CD4-positive, alpha-beta T cell treated with Interleukin-6 at 100 ng/mL for 8 hours (primary cell): ENCODE measurements around the gene GABRG3.

Source experiments
- DNase-seq: peaks from one replicate; pipeline ENCODE4 v3.0.0-alpha.2; 2020; ENCODE audit warnings: mixed read lengths, low spot score

GABRG3 gene

GRCh38 chr15:27248251-27248650 is 277.3 kb downstream of the GABRG3 start:
- DNase-seq, result no peak

- no peak for DNase-seq
Observed at GRCh38 chr15:27249046-27249759, 278.2 kb downstream of the GABRG3 start.

DNA sequence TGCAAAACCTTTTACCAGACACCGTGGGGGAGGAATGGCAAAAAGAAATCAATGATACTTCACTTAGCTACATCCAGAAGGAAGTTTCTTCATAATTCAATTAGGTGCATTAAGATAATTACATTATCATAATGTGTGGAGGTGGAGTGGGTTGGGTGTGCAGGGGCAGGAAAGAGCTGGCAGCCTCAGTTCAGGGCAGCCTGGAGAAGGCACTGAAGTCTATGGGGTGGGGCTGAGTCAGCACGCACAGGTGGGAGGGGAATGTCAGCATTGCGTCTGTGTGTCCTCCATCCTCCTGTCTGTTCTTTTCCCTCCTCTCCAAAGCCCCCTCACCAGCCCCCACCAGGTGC is 278.8 kb downstream of the GABRG3 start:
- no peak for DNase-seq

GRCh38 chr15:27250223-27250622 is 279.2 kb downstream of the GABRG3 start:
- no peak for DNase-seq

DNA sequence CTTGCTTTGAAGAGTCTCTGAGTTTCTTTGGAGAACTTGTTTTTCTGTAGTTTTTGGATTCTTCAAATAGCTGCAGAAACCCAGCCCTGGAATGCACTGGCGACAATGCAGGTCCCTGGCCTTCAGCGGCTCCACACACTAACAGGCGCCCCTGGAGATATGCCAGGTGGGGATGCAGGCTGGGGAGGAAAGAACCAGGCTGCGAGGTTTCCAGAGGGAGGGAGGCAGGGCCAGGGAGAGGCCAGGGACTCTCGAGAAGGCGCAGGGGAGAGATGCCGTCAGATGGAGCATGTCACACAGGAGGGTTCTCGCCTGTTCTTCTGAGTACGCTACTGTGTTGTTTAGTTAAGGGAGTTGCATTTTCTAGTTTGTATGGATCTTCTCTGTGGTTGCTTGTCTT is 283.1 kb downstream of the GABRG3 start:
- no peak for DNase-seq

DNA sequence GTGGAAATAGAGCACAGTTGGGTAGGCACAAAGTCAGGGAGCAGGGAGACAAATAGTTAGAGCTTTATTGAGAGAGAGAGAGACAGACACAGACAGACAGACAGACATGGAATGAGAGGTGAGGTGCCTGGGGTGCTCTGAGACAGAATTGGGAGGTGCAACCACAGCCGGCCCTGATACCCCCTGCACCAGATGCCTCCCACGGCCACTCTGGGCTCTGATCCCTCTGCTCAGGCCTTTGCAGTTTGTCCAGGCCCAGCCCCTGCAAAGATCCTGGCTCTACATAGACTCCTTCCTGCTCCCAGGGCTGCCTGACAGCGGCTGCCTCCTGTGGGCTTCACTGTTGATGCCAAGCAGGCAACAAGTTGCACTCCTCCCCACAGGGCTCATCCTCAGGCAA is 283.8 kb downstream of the GABRG3 start:
- no peak for DNase-seq

- DNase-seq, result no peak
Observed at GRCh38 chr15:27256446-27256845, 285.5 kb downstream of the GABRG3 start.

GRCh38 chr15:27258287-27258686 is 287.3 kb downstream of the GABRG3 start:
- no peak for DNase-seq

- no peak for DNase-seq
Observed at GRCh38 chr15:27260523-27260922, 289.5 kb downstream of the GABRG3 start.

GRCh38 chr15:27268923-27269322 is 297.9 kb downstream of the GABRG3 start:
- DNase-seq, result no peak

DNA sequence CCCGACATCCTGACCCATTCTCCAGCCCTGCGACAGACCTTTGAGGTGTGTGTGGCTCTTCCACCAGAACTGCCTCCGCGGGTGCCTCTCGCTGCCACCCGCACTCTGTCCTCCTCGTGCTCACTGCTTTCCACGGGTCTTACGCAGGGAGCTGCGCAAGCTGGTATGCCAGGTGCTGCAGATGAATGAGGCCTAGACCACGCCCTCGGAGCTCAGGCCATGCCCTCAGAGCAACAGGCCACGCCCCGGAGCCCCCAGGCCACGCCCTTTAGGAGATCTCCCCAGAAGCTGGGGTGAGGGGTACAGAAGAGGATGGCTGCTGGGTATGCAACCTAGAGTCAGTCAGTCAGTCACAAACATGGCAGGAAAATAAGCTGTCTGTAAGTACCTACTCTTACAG is 300.3 kb downstream of the GABRG3 start:
- DNase-seq, result no peak

DNA sequence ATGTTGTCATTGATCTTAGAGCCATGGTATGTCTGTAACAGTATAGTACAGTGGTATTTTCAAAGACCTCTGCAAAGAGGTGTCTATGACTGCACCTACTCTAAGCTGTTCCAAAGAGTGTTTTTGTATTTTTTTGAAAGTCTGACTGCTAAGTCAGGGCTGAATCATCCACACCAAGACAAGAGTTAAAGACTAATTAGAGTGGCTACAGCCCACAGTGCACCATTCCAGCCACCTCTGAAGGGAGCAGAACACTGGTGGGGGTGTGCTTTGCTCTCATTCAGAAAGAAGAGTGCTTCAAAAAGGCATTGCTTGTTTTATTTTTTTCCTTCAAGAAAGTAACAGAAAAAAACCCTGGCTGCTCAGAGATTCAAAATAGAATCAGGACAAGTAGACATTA is 301.4 kb downstream of the GABRG3 start:
- DNase-seq, result no peak

GRCh38 chr15:27273506-27273905 is 302.5 kb downstream of the GABRG3 start:
- DNase-seq, result no peak

DNA sequence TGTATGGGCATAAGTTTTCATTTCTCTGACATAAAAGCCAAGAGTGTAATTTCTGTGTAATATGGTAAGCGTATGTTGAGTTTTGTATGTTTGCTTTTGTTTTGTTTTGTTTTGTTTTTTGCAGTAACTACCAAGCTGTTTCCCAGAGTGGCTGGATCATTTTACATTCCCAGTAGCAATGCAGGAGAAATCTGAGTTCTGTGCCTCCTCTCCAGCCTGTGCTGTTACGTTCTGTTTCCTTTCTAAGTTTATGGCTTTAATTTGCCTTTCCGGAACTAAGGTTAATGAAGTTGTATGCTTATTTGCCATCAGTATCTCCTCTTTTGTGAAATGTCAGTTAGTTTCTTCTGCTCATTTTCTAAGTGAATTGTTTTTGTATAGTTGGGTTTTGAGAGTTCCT is 307.8 kb downstream of the GABRG3 start:
- DNase-seq, result no peak

- DNase-seq, result no peak
Observed at GRCh38 chr15:27292641-27293040, 321.7 kb downstream of the GABRG3 start.

DNA sequence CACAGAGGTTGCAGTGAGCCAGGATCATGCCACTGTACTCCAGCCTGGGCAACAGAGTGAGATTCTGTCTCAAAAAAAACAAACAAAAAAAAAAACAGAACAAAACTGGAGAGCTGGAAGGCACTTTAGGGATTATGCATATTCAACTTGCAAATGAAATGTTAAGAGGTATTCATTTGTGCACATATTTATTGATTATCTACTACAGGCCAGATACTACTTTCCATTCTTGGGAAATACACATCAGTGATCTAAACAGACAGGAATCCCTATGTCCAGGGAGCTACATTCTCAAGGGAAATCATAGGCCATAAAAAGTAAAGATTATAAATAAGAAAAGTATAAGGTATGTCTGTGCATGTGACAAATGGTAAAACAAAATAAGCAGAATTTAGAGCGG is 322.6 kb downstream of the GABRG3 start:
- no peak for DNase-seq

DNA sequence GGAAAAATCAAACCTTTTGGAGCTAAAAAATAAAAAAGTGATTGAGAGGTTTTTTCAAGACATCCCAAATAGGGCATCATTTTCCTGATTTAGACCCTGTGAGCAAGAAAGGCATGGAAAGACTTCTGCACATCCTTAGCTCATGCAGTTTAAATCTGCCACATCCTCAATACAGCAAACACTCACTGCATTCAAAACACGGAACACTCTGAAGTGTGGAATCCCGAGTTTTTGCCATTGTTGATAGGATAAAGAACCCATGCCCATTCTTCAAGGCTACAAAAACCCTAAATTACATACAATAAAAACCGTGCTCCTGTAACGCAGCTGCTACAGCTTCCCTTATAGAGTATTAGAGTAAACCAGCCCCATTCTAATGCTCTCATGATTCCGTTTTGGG is 346.8 kb downstream of the GABRG3 start:
- DNase-seq, result no peak

DNA sequence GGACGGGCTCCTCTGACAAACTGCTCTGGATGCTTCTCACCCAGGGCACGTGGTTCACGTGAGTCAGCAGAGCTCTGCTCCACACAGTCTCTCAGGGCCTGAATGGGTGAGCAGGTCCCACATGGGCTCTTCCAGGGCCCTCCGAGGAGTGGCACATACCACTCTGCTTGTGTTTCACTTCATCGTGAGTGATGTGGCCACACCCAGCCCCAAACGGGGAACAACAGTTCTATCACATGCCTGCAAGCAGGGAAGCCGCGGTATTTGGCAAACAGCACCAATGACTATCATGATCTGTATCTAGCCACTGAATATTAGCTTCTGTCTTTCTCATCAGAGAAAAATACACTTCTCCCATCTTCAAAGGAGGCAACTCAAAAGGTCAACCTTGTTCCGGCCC is 352.8 kb downstream of the GABRG3 start:
- no peak for DNase-seq

DNA sequence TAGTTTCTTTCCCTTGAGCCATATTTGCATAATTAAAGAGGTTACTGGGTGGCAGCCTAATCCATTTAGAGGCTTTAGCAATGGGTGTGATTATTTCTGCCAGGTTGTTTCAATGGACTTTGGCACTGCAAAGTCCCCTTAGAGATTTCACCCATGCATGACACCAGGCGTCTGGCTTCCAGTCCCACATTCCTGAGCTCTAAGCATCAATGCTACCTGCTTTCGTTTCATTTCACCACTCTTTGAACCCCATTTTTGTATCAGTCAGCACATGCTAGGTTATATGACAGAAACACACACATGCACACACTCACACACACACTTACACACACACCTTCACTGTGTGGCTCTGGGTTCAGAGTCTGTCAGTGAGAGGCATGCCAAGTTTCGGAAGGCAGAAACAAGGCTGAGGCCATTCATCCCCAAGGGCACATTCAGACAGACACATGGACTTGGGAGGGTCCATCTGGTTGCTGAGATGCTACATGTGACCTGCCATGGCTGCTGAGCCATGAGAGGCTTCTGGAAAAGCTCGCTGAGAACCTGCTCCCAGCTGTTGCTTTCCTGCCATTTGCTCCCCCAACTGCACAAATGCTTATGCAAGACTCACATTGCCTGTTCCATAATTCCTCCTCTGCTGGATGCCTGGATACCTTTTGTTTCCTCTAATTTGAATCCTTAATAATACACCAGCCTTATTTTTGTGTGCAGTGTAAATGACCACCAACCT is 354.1 kb downstream of the GABRG3 start:
- DNase-seq, result no peak

GRCh38 chr15:27327467-27328025 is 356.6 kb downstream of the GABRG3 start:
- no peak for DNase-seq

DNA sequence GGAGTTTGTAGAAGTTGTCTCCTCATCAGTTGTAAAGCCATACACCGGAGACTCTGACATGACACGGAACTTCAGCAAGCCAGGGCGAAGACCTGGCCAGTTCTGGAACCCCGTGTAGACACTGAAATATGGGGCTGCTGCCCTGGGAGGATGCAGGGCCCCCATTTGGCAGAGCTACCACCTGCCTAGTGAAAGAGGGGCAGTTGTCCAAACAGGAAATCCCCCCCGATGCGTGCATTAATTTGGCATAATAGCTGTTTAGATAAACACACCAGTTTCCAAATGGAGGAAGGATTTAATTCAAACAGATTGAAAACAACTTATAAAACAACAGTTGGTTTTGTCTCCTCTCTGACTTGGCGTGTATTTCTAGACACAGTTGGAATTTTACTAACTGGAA is 357.2 kb downstream of the GABRG3 start:
- no peak for DNase-seq

- no peak for DNase-seq
Observed at GRCh38 chr15:27328608-27329007, 357.6 kb downstream of the GABRG3 start.

GRCh38 chr15:27330326-27330725 is 359.3 kb downstream of the GABRG3 start:
- no peak for DNase-seq

DNA sequence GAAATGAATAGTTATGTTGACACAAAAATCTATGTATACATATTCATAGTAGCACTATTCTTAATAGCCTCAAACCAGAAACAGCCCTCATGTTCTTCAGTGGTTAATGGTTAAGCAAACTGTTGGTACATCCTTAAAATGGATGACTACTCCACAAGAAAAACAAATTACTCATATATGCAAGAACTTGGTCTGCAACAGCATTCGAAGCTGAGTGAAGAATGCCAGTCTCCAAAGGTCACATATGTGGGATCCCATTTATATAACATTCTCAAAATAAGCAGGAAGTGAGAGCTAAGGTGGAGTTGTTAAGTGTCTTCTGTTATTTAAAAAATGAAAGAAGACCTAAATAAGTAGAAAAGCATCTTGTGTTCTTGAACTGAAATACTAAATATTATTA is 365.7 kb downstream of the GABRG3 start:
- no peak for DNase-seq
